Activated T-cell treated with anti-CD3 and anti-CD28 coated beads, Interleukin-2, amount 50 U/mL, for 1 hour (primary cell): ENCODE measurements around the gene BSPRY.
"Not testable (repeated sequence)": the region's sequence is repeated elsewhere in the genome, so short reads cannot be mapped to it uniquely, and the experiment has no call there.

Experiments
- DNase-seq: peaks from one replicate; pipeline ENCODE4 v3.0.0-alpha.2; 2020

Gene BSPRY

DNA sequence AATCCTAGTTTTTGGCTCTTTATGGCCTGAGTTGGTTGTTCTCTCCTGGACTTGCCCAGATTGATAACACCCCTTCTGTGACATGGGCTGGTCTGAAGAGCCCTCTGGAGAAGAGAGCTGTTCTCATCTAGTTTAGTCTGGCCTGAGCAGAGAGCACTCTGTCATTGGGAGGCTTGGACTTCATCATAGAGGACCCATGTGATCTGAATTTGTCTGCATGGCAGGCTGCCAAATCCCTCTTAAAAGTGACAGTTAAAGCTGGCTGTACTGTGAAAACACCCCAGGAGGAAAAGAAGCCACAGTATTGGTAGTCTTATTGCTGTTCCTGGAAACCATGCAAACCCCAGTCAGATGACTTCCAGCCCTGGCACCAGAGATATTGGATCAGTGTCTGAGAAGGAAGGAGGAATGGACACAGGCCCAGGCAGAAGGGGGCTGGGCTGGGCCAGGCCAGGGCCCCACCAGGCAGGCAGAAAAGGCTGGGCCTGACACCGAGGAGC is 5.6 kb upstream of the BSPRY start:
- DNase-seq, result no peak

DNA sequence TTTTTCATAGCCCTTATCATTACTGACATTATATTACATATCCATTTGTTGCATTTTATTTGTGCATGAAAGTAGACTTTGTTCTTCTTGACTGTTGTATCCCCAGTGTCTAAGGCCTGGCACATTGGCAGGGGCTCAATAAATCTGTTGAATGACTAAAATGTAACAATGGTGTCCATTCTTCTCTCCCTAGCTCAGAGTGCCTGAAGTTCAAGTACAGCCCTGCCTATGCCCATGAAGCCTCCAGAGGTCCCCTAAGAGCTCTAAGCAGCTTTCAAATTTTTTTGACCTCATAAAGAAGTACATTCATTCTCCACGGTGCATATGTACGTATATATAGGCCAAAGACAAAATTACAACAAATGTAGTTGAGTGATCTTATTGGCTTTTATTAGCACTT is 4.2 kb upstream of the BSPRY start:
- no peak for DNase-seq

DNA sequence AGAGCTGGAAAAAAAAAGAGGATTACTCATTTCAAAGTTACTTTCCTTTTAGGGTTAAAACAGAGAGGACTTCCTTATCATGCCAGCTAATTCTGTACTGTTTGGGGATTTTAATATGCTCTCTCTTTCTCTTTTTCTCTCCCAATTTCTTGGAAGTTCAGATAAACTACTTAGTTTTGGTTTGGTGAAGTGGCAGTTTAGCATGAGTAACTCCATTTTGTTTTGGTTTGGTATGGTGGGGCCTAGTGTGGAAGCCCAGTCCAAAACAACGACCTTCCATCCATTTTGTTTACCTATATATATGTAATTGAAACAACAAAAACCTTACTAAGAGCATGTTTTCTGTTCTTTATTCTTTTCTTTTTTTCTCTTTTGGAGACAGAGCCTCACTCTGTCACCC is 3.7 kb upstream of the BSPRY start:
- no peak for DNase-seq

DNA sequence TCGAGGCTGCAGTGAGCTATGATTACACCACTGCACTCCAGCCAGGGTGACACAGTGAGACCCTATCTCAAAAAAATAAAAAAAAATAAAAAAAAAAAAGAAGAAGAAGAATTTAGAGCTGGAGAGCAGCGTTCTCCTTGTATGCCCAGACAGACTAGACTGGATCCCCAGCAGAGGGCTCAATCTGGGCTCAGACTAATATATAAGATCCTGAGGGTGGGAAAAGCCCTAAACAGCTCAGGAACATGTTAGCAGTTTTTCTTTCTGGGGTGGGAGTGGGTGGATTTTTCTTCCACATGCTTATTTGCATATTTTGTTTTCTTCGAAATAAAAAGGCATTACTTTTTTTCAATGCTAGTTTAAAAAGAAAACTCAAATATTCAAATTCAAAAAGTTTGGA is 904 bp upstream of the BSPRY start:
- no peak for DNase-seq

DNA sequence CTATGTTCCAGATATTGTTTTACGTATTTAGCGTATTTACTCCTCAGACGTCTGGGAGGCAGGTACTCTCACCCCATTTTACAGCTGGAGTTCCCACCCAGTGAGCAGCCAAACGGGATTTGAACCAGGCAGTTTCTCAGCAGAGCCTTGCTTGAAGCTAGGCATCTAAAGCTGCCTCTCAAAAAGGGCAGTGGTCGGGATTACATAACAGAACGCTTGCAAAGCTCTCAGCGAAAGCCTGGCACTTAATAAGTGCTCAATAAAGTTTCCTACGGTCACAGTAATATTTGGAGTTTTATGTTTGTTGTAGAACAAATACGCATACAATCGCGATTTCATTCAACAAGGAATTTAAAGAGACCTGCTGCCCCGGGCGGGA is 286 bp upstream of the BSPRY start:
- no peak for DNase-seq

GRCh38 chr9:113350107-113350661 is 843 bp downstream of the BSPRY start:
- DNase-seq, result no peak

- no peak for DNase-seq
Observed at GRCh38 chr9:113350937-113351336, 1.6 kb downstream of the BSPRY start.

DNA sequence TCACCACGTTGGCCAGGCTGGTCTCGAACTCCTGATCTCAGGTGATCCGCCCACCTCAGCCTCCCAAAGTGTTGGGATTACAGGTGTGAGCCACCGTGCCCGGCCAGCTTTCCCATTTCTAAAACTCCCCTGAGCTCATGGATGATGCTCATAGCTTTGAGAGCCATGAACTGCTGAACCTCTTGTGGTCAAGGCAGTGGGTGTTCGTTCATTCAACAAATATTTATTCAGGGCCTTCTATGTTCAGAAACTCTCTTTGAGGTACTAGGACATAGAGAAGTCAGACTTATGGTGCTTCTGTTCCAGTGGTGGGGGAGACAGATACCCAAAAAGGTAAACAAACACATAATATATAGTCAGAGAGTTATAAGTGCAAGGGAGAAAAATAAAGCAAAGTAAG is 2.7 kb downstream of the BSPRY start:
- no peak for DNase-seq

- no peak for DNase-seq
Observed at GRCh38 chr9:113352411-113352810, 3.1 kb downstream of the BSPRY start.

DNA sequence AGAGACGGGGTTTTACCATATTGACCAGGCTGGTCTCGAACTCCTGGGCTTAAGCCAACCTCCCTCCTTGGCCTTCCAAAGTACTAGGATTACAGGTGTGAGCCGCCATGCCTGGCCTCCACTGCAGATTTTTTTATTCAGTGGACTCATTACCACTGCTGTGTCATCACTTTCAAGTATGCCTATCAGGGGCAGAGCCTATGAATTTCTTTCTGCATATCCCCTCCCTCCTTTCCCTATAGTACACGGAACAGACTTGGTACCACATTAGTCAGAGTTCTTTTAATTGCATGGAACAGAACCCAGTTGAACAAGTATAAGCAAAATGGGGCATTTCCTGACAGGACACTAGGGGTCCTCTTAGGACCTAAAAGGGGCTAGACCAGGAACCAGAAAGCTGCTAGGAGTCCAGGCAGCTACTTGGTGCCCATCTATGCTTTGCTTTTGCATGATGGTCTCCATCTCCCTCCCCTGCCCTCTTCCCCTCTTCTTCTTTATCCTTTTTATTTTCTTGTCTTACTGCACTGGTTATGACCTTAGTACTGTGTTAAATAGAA is 5.8 kb downstream of the BSPRY start:
- DNase-seq, result no peak

- DNase-seq, result no peak
Observed at GRCh38 chr9:113356686-113357292, 7.4 kb downstream of the BSPRY start.

GRCh38 chr9:113359385-113359784 is 10.0 kb downstream of the BSPRY start:
- no peak for DNase-seq

GRCh38 chr9:113360242-113360842 is 11.0 kb downstream of the BSPRY start:
- DNase-seq, result no peak

- DNase-seq, result no peak
Observed at GRCh38 chr9:113361304-113362018, 12.1 kb downstream of the BSPRY start.

DNA sequence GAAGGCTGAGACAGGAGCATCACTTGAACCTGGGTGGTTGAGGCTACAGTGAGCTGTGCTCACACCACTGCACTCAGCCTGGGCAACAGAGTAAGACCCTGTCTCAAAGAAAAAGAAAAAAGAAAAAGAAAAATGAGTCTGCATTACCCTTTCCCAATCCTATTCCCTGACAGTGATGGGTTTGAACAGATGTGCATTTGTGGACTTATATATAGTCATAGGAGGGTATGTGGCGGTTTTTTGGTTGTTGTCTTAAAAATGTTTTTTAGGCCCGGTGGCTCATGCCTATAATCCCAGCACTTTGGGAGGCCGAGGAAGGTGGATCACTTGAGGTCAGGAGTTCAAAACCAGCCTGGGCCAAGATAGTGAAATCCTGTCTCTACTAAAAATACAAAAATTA is 14.0 kb downstream of the BSPRY start:
- no peak for DNase-seq

DNA sequence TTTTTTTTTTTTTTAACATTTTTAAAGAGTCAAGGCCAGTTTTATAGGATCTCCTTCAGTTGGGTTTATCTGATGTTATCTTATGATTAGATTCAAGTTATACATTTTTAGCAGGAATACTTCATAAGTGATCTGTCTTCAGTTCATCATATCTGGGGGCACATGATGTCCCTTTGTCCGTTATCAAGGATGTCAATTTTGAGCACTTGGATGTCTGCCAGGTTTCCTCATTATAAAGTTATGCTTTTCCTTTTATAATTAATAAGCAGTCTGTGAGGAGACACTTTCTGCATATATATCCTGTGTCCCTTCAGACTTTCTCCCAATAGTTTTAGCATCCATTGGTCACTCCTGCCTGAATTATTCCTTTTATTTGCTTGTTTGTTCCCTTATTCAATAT is 15.6 kb downstream of the BSPRY start:
- DNase-seq, result no peak

DNA sequence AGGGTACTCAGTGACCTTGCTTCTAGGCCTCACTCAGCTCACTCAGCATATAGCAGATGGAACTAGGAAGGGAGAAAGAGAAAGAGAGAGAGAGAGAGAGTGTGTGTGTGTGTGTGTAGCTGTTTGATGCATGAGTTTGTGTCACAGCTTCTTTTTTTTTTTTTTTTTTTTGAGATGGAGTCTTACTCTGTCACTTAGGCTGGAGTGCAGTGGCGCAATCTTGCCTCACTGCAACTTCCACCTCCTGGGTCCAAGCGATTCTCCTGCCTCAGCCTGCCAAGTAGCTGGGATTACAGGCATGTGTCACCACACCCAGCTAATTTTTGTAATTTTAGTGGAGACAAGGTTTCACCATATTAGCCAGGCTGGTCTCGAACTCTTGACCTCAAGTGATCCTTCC is 16.3 kb downstream of the BSPRY start:
- DNase-seq, result not testable (repeated sequence)

DNA sequence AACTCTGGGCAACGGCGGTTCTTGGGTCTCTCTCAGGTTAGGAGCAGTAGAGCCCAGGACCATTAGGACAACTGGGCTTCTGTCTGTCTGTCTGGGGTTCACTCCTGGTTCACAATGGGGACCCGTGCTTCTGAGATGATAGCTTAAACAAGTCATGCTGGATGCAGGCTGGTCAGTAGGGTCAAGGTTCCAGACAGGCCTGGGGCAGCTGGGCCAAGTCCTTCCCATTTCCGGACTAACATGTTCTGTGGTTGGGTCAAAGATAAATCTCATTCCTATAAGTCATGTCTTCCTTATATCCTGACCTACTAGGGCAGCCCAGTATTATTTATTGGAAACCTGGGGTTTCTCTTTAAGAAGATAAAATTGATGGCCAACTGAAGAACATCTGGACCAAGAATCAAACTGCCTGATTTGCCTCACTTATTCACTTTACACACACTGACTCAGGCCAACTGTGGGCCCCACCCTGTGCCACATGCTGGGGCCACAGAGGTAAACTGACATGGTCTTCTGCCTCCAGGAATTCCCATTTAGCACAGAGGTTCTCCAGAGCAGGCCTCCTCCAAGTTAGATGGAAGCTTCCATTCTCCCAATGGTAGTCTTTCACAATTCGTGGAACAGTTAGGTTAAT is 19.1 kb downstream of the BSPRY start:
- DNase-seq, result no peak

- DNase-seq, result no peak
Observed at GRCh38 chr9:113368982-113369854, 19.9 kb downstream of the BSPRY start.

GRCh38 chr9:113369855-113370140 is 20.5 kb downstream of the BSPRY start:
- DNase-seq, result no peak

- no peak for DNase-seq
Observed at GRCh38 chr9:113370806-113371325, 21.5 kb downstream of the BSPRY start.

DNA sequence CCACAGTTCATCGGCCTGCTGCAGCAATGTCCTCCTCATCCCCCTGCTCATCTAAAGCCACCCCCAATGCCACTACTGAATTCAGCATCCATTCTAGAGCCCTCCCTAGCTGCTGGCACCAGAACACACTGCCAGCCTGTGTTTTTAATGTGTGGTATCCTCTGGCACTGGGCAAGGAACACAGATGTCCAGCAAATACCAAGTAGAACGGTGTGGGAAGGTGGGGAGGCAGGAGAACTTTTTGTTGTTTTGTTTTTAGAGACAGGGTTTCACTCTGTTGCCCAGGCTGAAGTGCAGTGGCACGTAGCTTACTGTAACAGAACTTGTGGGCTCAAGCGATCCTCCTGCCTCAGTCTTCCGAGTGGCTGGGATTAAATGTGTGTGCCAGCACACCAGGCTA is 22.7 kb downstream of the BSPRY start:
- no peak for DNase-seq
